ENCODE measurements around the gene THUMPD1.
"Not testable (repeated sequence)": the region's sequence is repeated elsewhere in the genome, so short reads cannot be mapped to it uniquely, and the experiment has no call there.

THUMPD1 gene

DNA sequence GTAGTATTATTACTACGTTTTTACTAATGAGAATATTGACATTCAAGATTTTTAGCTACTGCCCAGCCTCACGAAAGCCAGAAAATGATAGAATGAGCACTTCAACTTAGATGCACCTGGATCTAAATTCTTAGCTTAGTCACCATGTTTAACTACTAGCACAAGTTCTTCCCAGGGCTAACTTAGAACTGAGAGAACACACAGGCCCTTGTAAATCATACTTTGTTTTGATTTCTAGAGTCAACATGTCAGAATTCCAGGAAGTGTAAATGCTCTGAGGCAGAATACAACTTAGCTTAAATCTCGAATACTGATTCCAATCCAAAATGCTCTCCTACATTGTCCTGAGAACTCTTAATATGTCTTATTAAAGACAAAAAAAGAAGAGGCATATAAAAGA is 37.3 kb downstream of the THUMPD1 start:
- H3K14ac ChIP-seq (ENCODE audit: low read length), result no peak overlapping the region
- no peaks in the 10 kb centered on the region for H3K4me1 ChIP-seq (ENCODE audit: control insufficient read depth in 2 of 2, insufficient read depth in 1 of 2, low read depth in 1 of 2, low read length in 2 of 2)
- no peaks in the 10 kb centered on the region for H3K27me3 ChIP-seq (ENCODE audit: control insufficient read depth in 3 of 3, insufficient read depth in 3 of 3, low read depth in 1 of 3, low read length in 3 of 3)
- no peak overlapping the region for H2BK5ac ChIP-seq (ENCODE audit: low read length)
- H2BK15ac ChIP-seq (ENCODE audit: low read length), result no peak overlapping the region
- no peak overlapping the region for H3K18ac ChIP-seq (ENCODE audit: low read length)
- H3K9ac ChIP-seq (ENCODE audit: low read depth, low read length, poor library complexity), result no peak overlapping the region
- H3K9me3 ChIP-seq (replicated peaks in 1 of 2; ENCODE audit: control insufficient read depth in 2 of 2, insufficient read depth in 1 of 2, low read depth in 1 of 2, low read length in 2 of 2), result no peaks in the 10 kb centered on the region
- H4K91ac ChIP-seq (ENCODE audit: low read depth, low read length, poor library complexity), result no peak overlapping the region
- H4K8ac ChIP-seq (ENCODE audit: low read depth, low read length), result no peak overlapping the region
- H2AK5ac ChIP-seq (ENCODE audit: low read depth, low read length), result no peak overlapping the region
- no peak overlapping the region for H2AFZ ChIP-seq (ENCODE audit: low read length)
- no peaks in the 10 kb centered on the region for H3K36me3 ChIP-seq (replicated peaks in 1 of 2; ENCODE audit: control insufficient read depth in 2 of 2, insufficient read depth in 2 of 2, low read length in 2 of 2)
- WGBS, 2 donors (ENCODE audit: extremely low coverage in 2 of 2, insufficient read length in 2 of 2, insufficient replicate concordance in 1 of 2), result no CpG with 5 or more reads among the region's 3 CpGs
- H2BK120ac ChIP-seq (ENCODE audit: low read depth, low read length), result no peak overlapping the region
- no peak overlapping the region for H3K4me2 ChIP-seq (ENCODE audit: insufficient read depth, low read length, poor library complexity, severe bottlenecking)
- H3K4me3 ChIP-seq (ENCODE audit: low read length in 2 of 2), result no peak overlapping the region
- H3K4ac ChIP-seq (ENCODE audit: low read length), result no peak overlapping the region
- no peak overlapping the region for H2BK12ac ChIP-seq (ENCODE audit: low read length)
- H3K27ac ChIP-seq (replicated peaks; ENCODE audit: low read length), result no peak overlapping the region
- no peak for DNase-seq (ENCODE audit: low spot score)
- no peaks in the 10 kb centered on the region for H3K79me1 ChIP-seq (ENCODE audit: low read depth, low read length)
- H3K23ac ChIP-seq (ENCODE audit: low read depth, low read length, poor library complexity), result no peak overlapping the region

DNA sequence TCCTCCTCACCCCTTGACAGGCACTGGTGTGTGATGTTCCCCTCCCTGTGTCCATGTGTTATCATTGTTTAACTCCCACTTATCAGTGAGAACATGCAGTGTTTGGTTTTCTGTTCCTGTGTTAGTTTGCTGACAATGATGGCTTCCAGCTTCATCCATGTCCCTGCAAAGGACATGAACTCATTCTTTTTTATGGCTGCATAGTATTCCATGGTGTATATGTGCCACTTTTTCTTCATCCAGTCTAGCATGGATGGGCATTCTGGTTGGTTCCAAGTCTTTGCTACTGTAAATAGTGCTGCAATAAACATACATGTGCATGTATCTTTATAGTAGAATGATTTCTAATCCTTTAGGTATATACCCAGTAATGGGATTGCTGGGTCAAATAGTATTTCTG is 39.9 kb downstream of the THUMPD1 start:
- H3K23ac ChIP-seq (ENCODE audit: low read depth, low read length, poor library complexity); H3K79me1 ChIP-seq (ENCODE audit: low read depth, low read length); H2AFZ ChIP-seq (ENCODE audit: low read length); H3K14ac ChIP-seq (ENCODE audit: low read length); H3K9ac ChIP-seq (ENCODE audit: low read depth, low read length, poor library complexity); H2AK5ac ChIP-seq (ENCODE audit: low read depth, low read length); DNase-seq (ENCODE audit: low spot score); H4K8ac ChIP-seq (ENCODE audit: low read depth, low read length); H3K4ac ChIP-seq (ENCODE audit: low read length); H3K4me1 ChIP-seq (ENCODE audit: control insufficient read depth in 2 of 2, insufficient read depth in 1 of 2, low read depth in 1 of 2, low read length in 2 of 2); H3K36me3 ChIP-seq (replicated peaks in 1 of 2; ENCODE audit: control insufficient read depth in 2 of 2, insufficient read depth in 2 of 2, low read length in 2 of 2); H3K9me3 ChIP-seq (replicated peaks in 1 of 2; ENCODE audit: control insufficient read depth in 2 of 2, insufficient read depth in 1 of 2, low read depth in 1 of 2, low read length in 2 of 2); H3K27ac ChIP-seq (replicated peaks; ENCODE audit: low read length); H3K18ac ChIP-seq (ENCODE audit: low read length); H2BK5ac ChIP-seq (ENCODE audit: low read length); H2BK120ac ChIP-seq (ENCODE audit: low read depth, low read length); H2BK12ac ChIP-seq (ENCODE audit: low read length); H3K4me3 ChIP-seq (ENCODE audit: low read length in 2 of 2); H3K4me2 ChIP-seq (ENCODE audit: insufficient read depth, low read length, poor library complexity, severe bottlenecking); H3K27me3 ChIP-seq (ENCODE audit: control insufficient read depth in 3 of 3, insufficient read depth in 3 of 3, low read depth in 1 of 3, low read length in 3 of 3); H2BK15ac ChIP-seq (ENCODE audit: low read length); H4K91ac ChIP-seq (ENCODE audit: low read depth, low read length, poor library complexity): not testable (repeated sequence)

DNA sequence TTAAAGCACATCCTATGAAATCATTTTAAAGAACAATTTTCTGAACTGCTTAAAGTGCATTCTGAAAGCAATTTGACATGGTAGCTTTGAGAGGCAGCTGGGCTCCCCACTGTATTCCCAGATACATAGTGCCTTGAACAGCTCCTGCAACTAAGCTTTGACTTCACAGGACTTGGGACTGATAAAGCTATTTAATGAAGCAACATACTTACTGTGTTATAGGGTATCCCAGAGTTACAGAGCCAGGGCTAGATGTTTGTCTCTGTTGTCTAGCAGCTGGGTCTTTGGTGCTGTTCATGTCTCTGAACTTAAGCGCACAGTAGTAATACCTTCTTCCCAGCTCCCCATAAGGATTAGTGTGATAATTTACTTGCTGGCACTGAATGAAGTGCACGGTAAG is 45.0 kb downstream of the THUMPD1 start:
- Histone ChIP-seq H3K4me2 (ENCODE audit: insufficient read depth, low read length, poor library complexity, severe bottlenecking) (no peak overlapping the region), H2BK15ac (ENCODE audit: low read length) (no peak overlapping the region), H3K4me1 (ENCODE audit: control insufficient read depth in 2 of 2, insufficient read depth in 1 of 2, low read depth in 1 of 2, low read length in 2 of 2) (no peaks in the 10 kb centered on the region), H3K14ac (ENCODE audit: low read length) (no peak overlapping the region), H3K9me3 (replicated peaks in 1 of 2; ENCODE audit: control insufficient read depth in 2 of 2, insufficient read depth in 1 of 2, low read depth in 1 of 2, low read length in 2 of 2) (peaks cover 0 to 1% of the 10 kb centered on the region in 2 donors), H4K8ac (ENCODE audit: low read depth, low read length) (no peak overlapping the region), H4K91ac (ENCODE audit: low read depth, low read length, poor library complexity) (no peak overlapping the region), H2BK120ac (ENCODE audit: low read depth, low read length) (no peak overlapping the region), H3K79me1 (ENCODE audit: low read depth, low read length) (no peaks in the 10 kb centered on the region), H2BK12ac (ENCODE audit: low read length) (no peak overlapping the region), H2AK5ac (ENCODE audit: low read depth, low read length) (no peak overlapping the region), H2AFZ (ENCODE audit: low read length) (no peak overlapping the region), H3K9ac (ENCODE audit: low read depth, low read length, poor library complexity) (no peak overlapping the region), H3K27me3 (ENCODE audit: control insufficient read depth in 3 of 3, insufficient read depth in 3 of 3, low read depth in 1 of 3, low read length in 3 of 3) (no peaks in the 10 kb centered on the region), H3K23ac (ENCODE audit: low read depth, low read length, poor library complexity) (no peak overlapping the region), H2BK5ac (ENCODE audit: low read length) (no peak overlapping the region), H3K36me3 (replicated peaks in 1 of 2; ENCODE audit: control insufficient read depth in 2 of 2, insufficient read depth in 2 of 2, low read length in 2 of 2) (no peaks in the 10 kb centered on the region), H3K18ac (ENCODE audit: low read length) (no peak overlapping the region), H3K4ac (ENCODE audit: low read length) (no peak overlapping the region), H3K4me3 (ENCODE audit: low read length in 2 of 2) (no peak overlapping the region), H3K27ac (replicated peaks; ENCODE audit: low read length) (no peak overlapping the region)
- no CpG with 5 or more reads among the region's 2 CpGs for WGBS, 2 donors (ENCODE audit: extremely low coverage in 2 of 2, insufficient read length in 2 of 2, insufficient replicate concordance in 1 of 2)
- DNase-seq (ENCODE audit: low spot score), result no peak

DNA sequence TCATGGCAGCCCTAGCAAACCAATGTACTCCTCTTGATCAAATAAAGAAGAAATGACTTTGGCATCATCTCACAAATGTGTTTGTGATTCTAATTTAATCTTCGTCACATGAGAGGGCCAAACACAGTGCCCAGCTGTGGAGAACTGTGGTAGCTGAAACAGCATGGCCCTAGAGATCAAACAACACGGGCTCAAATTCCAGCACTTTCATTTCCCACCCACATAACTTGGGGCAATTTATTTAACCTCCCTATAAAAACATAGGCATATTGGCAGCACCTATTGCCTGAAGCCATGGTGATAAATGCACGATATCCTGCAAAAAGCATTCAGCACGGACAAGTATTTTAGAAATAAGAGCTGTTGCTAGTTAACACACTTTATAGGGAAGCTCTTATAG is 46.6 kb downstream of the THUMPD1 start:
- no peak overlapping the region for H3K9ac ChIP-seq (ENCODE audit: low read depth, low read length, poor library complexity)
- no peak overlapping the region for H4K91ac ChIP-seq (ENCODE audit: low read depth, low read length, poor library complexity)
- H3K23ac ChIP-seq (ENCODE audit: low read depth, low read length, poor library complexity), result no peak overlapping the region
- no peaks in the 10 kb centered on the region for H3K4me1 ChIP-seq (ENCODE audit: control insufficient read depth in 2 of 2, insufficient read depth in 1 of 2, low read depth in 1 of 2, low read length in 2 of 2)
- H2BK120ac ChIP-seq (ENCODE audit: low read depth, low read length), result no peak overlapping the region
- no peak overlapping the region for H2BK15ac ChIP-seq (ENCODE audit: low read length)
- no peak overlapping the region for H4K8ac ChIP-seq (ENCODE audit: low read depth, low read length)
- no peak overlapping the region for H2BK5ac ChIP-seq (ENCODE audit: low read length)
- H2AFZ ChIP-seq (ENCODE audit: low read length), result no peak overlapping the region
- no peak overlapping the region for H2AK5ac ChIP-seq (ENCODE audit: low read depth, low read length)
- H2BK12ac ChIP-seq (ENCODE audit: low read length), result no peak overlapping the region
- DNase-seq (ENCODE audit: low spot score), result no peak
- peaks cover 0 to 1% of the 10 kb centered on the region in 2 donors for H3K9me3 ChIP-seq (replicated peaks in 1 of 2; ENCODE audit: control insufficient read depth in 2 of 2, insufficient read depth in 1 of 2, low read depth in 1 of 2, low read length in 2 of 2)
- no peaks in the 10 kb centered on the region for H3K27me3 ChIP-seq (ENCODE audit: control insufficient read depth in 3 of 3, insufficient read depth in 3 of 3, low read depth in 1 of 3, low read length in 3 of 3)
- no peak overlapping the region for H3K4me3 ChIP-seq (ENCODE audit: low read length in 2 of 2)
- no peak overlapping the region for H3K4ac ChIP-seq (ENCODE audit: low read length)
- no peaks in the 10 kb centered on the region for H3K79me1 ChIP-seq (ENCODE audit: low read depth, low read length)
- no CpG with 5 or more reads among the region's 4 CpGs for WGBS, 2 donors (ENCODE audit: extremely low coverage in 2 of 2, insufficient read length in 2 of 2, insufficient replicate concordance in 1 of 2)
- H3K36me3 ChIP-seq (replicated peaks in 1 of 2; ENCODE audit: control insufficient read depth in 2 of 2, insufficient read depth in 2 of 2, low read length in 2 of 2), result no peaks in the 10 kb centered on the region
- H3K4me2 ChIP-seq (ENCODE audit: insufficient read depth, low read length, poor library complexity, severe bottlenecking), result no peak overlapping the region
- H3K14ac ChIP-seq (ENCODE audit: low read length), result no peak overlapping the region
- H3K18ac ChIP-seq (ENCODE audit: low read length), result no peak overlapping the region
- H3K27ac ChIP-seq (replicated peaks; ENCODE audit: low read length), result no peak overlapping the region
